ENCODE data around the gene PADI2. TPM values are rescaled to one million over a fixed set of nuclear protein-coding genes. Genes with fewer than 3 reads are reported as not detected.

PADI2 gene
- total RNA-seq, 1 donor from 2014 or later: 352 TPM

DNA sequence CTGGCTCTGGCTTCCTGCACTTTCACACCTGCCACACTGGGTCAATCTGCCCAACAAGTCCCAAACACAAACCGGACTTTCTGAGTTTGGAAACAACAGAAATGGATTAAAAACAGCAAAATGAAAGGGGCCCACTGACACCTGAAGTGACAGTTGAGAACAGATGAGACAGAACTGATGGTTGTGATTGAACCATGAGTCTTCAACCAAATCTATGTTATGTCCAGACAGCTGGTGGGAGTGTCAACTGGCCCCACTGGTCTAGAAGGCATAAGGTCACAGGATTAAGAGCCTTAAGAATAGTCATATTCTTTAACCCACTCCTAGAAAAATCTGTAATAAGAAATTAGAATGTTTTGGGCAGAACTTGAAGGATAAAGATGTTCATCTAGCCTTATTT, 94.5 kb downstream of the PADI2 start:
- DNase-seq (ENCODE audit: low read depth): peak; percentile 29

DNA sequence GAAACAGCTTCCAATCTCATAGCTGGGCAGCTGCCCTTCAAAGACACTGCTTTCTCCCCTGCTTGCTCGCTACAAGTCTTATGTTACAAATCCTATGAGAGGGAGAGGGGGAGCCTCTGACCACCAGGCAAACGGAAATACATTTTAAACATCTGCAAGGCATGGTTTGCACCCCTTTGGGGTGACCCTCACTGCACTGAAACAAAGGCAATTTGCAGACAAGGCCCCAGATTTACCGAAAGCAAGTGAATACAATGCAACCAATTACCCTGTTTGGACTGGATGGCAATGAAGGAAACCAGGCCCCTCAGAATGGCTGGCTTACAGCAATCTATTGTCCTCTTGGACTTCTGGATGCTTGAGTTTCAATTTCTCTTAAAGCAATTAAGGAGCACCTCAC, 95.7 kb downstream of the PADI2 start:
- no peak for DNase-seq (ENCODE audit: low read depth)

DNA sequence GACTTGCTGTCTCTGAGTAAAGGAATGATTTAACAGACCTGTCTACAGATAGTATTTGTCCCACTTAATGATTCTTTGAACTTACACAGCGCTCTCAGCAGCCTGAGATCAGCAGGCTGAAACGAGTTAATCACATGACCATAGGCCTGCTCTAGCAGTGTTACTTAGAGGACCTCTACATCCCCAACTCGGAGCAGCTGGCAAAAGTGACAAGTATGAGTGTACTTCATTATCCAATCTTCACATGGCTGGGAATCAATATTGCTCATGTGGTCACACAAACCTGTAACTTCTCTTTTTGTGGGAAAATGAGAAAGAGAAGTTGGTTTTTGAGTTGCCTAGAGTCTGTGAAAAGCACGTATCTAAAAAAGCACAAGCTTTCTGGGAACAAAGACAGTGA, 96.1 kb downstream of the PADI2 start:
- DNase-seq (ENCODE audit: low read depth): no peak

DNA sequence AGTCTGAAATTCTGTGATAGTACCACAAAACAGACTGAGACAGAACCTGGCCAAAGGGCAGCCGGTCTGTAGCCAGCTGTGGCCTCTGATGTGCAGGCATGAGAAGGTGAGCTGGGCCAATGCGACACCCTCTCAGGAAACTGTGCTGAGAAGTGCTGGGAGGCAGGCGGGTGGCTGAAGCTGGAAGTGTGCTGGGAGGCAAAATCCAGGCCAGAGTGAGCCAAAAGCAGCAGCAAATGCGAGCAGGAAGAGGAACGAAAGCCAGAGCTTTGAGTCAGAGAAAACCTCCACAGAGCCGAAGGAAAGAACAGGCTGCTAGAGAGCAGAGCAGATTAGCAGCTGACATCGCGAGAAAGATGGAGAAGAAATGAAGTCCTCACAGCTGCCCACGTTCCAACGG, 97.4 kb downstream of the PADI2 start:
- DNase-seq (ENCODE audit: low read depth): no peak

DNA sequence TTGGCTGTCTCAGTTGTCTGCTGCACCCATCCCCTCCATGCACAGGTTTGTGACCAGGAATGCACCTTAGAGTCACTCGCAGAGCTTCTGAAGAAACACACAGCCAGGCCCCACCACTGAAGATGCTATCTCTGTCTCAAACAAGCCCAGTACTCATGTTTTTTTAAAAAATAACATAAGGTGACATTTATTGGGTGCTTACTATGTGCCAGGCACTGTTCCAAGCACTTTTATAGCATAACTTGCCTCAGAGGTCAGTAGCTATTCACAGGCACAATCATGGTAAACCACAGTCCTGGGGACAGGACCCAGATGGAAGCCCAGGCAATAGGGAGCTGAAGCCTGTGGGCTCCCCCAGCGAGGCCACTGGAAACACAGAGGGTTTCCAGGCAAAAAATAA, 98.7 kb downstream of the PADI2 start:
- DNase-seq (ENCODE audit: low read depth): no peak

DNA sequence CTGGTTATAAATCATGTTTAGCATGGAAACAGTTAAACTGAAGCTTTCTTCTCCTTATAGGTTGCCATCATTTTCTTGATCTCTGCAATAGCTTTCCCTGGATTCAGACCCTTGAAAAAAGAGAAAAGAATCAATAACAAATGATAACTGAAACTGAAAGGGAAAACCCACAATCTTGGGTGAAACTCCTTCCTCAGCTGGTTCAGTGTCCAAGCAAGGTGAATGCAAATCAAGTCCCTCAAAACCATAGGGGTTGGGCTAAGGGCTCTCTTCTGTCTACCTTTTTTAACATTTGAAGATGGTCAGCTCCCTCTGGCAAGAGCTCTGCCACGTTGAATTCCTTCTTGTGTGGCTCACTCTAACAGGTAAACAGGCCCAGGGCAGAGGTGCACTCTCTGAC, 100.4 kb downstream of the PADI2 start:
- no peak for DNase-seq (ENCODE audit: low read depth)

DNA sequence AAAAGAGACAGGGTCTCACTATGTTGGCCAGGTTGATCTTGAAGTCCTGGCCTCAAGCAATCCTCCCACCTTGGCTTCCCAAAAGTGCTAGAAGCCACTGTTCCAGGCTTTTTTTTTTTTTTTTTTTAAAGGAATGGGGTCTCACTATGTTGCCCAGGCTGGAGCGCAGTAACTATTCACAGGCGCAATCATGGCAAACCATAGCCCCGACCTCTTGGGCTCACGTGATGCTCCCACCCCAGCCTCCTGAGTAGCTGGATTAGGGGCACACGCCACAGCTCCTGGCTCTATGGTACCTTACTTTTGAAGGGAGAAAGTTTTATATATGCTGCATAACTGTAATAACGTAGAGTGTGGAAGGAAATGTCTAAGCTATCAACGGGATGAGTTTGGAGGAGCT, 101.8 kb downstream of the PADI2 start:
- DNase-seq (ENCODE audit: low read depth): no peak

Other genes starting within 250 kb of the PADI2 start
- gene RNU1-2, start 223.5 kb downstream of the PADI2 start, total RNA-seq: not detected in 2 replicates
- gene CROCC, start 197.5 kb downstream of the PADI2 start, total RNA-seq: 10.6 and 11.8 TPM in 2 replicates
- gene MFAP2, start 138.8 kb downstream of the PADI2 start, total RNA-seq: 1.3 and 1.7 TPM in 2 replicates
- gene ATP13A2, start 107.5 kb downstream of the PADI2 start, total RNA-seq: 25.7 and 28.6 TPM in 2 replicates
- 165 and 183 TPM in 2 replicates for gene SDHB, start 65.4 kb downstream of the PADI2 start, total RNA-seq
- 0.24 and 0.31 TPM in 2 replicates for gene PADI1, start 85.7 kb upstream of the PADI2 start, total RNA-seq
- gene PADI3, start 129.6 kb upstream of the PADI2 start, total RNA-seq: not detected in 2 replicates
- not detected in 2 replicates for gene PADI4, start 188.7 kb upstream of the PADI2 start, total RNA-seq